ENCODE measurements around the gene C16orf74. TPM values are rescaled to one million over a fixed set of nuclear protein-coding genes. Genes with fewer than 3 reads are reported as not detected.

Gene C16orf74
- total and polyA plus RNA-seq, 2 of the 13 experiments (the other 11 are each of a cell fraction or from before 2014, with no cell fraction given), result 0.13 to 0.29 TPM

DNA sequence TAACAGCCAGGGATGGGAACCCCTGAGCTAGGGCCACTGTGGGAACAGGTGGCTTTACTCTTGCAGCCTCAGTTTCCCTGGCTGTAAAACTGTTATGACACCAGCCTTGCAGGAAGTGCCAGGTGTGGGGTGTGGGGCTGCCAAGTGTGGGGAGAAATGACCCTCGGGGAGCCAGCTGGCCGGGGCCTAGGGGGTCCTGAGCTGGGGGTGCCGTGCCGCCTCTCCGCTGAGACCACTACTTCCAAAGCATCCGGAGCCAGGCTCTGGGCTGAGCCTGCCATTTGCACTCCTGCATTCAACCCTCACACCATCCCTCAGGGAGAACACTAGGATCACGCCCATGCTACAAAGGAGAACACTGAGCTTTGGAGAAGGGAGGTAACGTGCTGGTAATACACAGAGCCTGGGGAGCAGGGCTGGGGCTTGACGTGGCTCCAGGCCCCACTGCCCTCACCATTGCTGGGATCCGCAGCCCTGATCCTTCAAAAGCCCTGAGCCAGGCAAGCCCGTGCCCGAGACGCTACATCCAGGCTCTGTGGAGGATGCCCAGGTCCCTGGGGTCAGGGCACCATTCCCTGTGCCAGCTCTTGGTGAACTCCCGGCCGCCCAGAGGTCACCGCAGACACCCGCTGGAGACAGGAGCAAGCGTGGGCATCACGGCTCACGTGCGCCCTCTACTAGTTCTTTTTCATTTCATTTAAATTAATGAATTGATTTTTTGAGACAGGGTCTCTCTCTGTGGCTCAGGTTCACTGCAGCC is 33.3 kb downstream of the C16orf74 start (continued):
- 0 out of 2 replicates have a peak, but pooled peaks have one; percentile 26 for TF ChIP-seq MED1 (CRISPR knock-in tag; IDR thresholded peaks at IDR 0.05)
- no peak for TF ChIP-seq UBTF (CRISPR knock-in tag; IDR thresholded peaks at IDR 0.05)
- TF ChIP-seq ZBTB40 (IDR thresholded peaks at IDR 0.05), result no peak
- TF ChIP-seq ZBTB40 (CRISPR knock-in tag; IDR thresholded peaks at IDR 0.05), result no peak
- TF ChIP-seq ONECUT2 (CRISPR knock-in tag; IDR thresholded peaks at IDR 0.05), result peak; percentile 68
- TF ChIP-seq, protein P1, sequence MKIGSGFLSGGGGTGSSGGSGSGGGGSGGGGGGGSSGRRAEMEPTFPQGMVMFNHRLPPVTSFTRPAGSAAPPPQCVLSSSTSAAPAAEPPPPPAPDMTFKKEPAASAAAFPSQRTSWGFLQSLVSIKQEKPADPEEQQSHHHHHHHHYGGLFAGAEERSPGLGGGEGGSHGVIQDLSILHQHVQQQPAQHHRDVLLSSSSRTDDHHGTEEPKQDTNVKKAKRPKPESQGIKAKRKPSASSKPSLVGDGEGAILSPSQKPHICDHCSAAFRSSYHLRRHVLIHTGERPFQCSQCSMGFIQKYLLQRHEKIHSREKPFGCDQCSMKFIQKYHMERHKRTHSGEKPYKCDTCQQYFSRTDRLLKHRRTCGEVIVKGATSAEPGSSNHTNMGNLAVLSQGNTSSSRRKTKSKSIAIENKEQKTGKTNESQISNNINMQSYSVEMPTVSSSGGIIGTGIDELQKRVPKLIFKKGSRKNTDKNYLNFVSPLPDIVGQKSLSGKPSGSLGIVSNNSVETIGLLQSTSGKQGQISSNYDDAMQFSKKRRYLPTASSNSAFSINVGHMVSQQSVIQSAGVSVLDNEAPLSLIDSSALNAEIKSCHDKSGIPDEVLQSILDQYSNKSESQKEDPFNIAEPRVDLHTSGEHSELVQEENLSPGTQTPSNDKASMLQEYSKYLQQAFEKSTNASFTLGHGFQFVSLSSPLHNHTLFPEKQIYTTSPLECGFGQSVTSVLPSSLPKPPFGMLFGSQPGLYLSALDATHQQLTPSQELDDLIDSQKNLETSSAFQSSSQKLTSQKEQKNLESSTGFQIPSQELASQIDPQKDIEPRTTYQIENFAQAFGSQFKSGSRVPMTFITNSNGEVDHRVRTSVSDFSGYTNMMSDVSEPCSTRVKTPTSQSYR (CRISPR knock-in tag; IDR thresholded peaks at IDR 0.05; ENCODE audit: borderline replicate concordance), result no peak
- peak; percentile 71 for TF ChIP-seq XRCC5 (optimal IDR thresholded peaks at IDR 0.05; ENCODE audit: low read length)
- TF ChIP-seq NR2F6 (IDR thresholded peaks at IDR 0.05), result peak; percentile 66; the same call in 1 of the 2 replicates
- TF ChIP-seq NR2F6 (CRISPR knock-in tag; IDR thresholded peaks at IDR 0.05), result peak; percentile 54
- peak; percentile 41; the same call in 1 of the 2 replicates for TF ChIP-seq CBX5 (CRISPR knock-in tag; IDR thresholded peaks at IDR 0.05; ENCODE audit: borderline replicate concordance)
- peak; percentile 61; the same call in 1 of the 2 replicates for TF ChIP-seq ZFP91 (CRISPR knock-in tag; IDR thresholded peaks at IDR 0.05; ENCODE audit: borderline replicate concordance)
